GM12801 (cell line): ENCODE results near the gene TSSK6.

ENCODE experiments used
- CTCF ChIP-seq: IDR thresholded peaks from one replicate; pipeline ENCODE4 v1.5.1; 2011; ENCODE audit warnings: control low read depth; ENCODE audit not compliant: insufficient read length; ENCODE audit errors: extremely low read depth

The TSSK6 gene

GRCh38 chr19:19543101-19543500, 27.8 kb upstream of the TSSK6 start:
- TF ChIP-seq CTCF: no peak

DNA sequence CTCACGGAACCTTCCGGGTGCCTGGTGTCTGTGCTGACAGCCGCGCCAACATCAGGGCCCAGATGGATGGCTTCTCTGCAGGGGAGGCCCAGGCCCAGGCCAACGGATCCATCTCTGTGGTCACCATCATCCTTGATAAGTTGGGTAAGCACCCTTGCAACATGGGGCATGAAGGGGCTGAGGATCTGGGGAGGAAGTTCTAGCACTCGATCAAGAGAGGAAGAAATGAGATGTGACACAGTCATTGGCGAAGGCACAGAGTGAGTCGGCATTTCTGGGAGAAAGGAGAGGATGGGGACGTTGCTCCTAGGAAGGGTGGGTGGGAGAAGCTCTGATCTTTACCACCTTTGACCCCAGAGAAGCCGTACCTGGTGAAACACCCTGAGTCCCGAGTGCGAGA, 27.2 kb upstream of the TSSK6 start:
- TF ChIP-seq CTCF: no peak

GRCh38 chr19:19541616-19542015, 26.3 kb upstream of the TSSK6 start:
- TF ChIP-seq CTCF: no peak

- TF ChIP-seq CTCF: no peak
These were observed 25.6 kb upstream of the TSSK6 start for GRCh38 chr19:19540715-19541515.

DNA sequence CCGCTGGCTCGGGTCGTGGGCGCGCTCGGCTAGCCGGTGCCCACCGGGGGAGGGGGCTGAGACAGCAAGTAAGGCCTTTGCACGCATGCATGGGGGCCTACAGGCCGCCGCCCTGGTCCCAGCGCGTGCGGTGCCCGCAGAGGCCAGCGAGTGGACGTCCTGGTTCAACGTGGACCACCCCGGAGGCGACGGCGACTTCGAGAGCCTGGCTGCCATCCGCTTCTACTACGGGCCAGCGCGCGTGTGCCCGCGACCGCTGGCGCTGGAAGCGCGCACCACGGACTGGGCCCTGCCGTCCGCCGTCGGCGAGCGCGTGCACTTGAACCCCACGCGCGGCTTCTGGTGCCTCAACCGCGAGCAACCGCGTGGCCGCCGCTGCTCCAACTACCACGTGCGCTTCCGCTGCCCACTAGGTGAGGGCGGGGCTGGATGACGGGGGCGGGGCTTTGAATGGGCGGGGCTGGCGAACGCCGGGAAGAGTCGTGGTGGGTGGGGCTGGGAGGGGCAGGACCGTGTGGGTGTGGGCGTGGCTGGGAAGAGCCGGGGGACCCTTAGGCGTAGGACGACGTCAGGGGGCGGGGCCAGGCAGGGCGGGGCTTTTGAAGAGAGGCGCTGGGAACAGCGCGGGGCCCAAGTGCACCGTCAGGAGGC, 24.8 kb upstream of the TSSK6 start:
- TF ChIP-seq CTCF: no peak

GRCh38 chr19:19539698-19540063, 24.3 kb upstream of the TSSK6 start:
- no peak for TF ChIP-seq CTCF

- no peak for TF ChIP-seq CTCF
These were observed 23.4 kb upstream of the TSSK6 start for GRCh38 chr19:19538785-19539166.
